Esophagus muscularis mucosa (tissue), 4 donors: ENCODE measurements around the gene C16orf82. TPM values are rescaled to one million over a fixed set of nuclear protein-coding genes. Genes with fewer than 3 reads are reported as not detected.

Experiments
- DNase-seq: peaks from one replicate; pipeline ENCODE4 v3.0.0-alpha.2; 2017; ENCODE audit errors: extremely low spot score
- H3K27ac ChIP-seq, 4 donors: fragments of 200-600 bp; sonication (generic); replicated peaks in 1 of 4; 1 replicate in 3 of 4; 2 replicates in 1 of 4; pipeline ENCODE4 v1.5.1; 2016 to 2019; ENCODE audit warnings: mild to moderate bottlenecking in 1 of 4
- H3K27me3 ChIP-seq, 4 donors: fragments of 200-600 bp; sonication (generic); one replicate each; pipeline versions ENCODE4 v1.5.1 to v1.6.0; 2016 to 2019
- H3K36me3 ChIP-seq, 4 donors: fragments of 200-600 bp; sonication (generic); one replicate each; pipeline ENCODE4 v1.5.1; 2016 to 2019
- H3K4me1 ChIP-seq, 4 donors: fragments of 200-600 bp; sonication (generic); one replicate each; pipeline ENCODE4 v1.5.1; 2016 to 2019
- H3K4me3 ChIP-seq, 4 donors: fragments of 200-600 bp; sonication (generic); 1 replicate in 2 of 4; 2 replicates in 2 of 4; pipeline ENCODE4 v1.5.1; 2016 to 2019; ENCODE audit warnings: mild to moderate bottlenecking in 4 of 4, moderate library complexity in 1 of 4
- H3K9me3 ChIP-seq, 4 donors: fragments of 200-600 bp; sonication (generic); 1 replicate in 3 of 4; 2 replicates in 1 of 4; pipeline ENCODE4 v1.5.1; 2016 to 2019
- EP300 ChIP-seq: sonication (generic); formaldehyde crosslinking; IDR thresholded peaks from one replicate; pipeline ENCODE4 v1.6.1; 2017; ENCODE audit warnings: antibody characterized with exemption
- POLR2A ChIP-seq: fragments of 450-650 bp; IDR thresholded peaks from one replicate; pipeline ENCODE4 v1.6.1; 2017; ENCODE audit warnings: antibody characterized with exemption, moderate library complexity, mild to moderate bottlenecking, low read depth
- POLR2AphosphoS5 ChIP-seq, 2 donors: sonication (generic); formaldehyde crosslinking; IDR thresholded peaks; one replicate each; pipeline ENCODE4 v1.6.1; 2017; ENCODE audit warnings: antibody characterized with exemption in 2 of 2
- WGBS: methylation state at CpG from one replicate; pipeline ENCODE4 v1.1.5; 2018; 5-methylcytosine and 5-hydroxymethylcytosine counted together
- intact Hi-C: fragments of 100-400 bp; cut with DNase I; formaldehyde crosslinking; loops from one replicate; pipeline ENCODE4 v1.15.1; 2023
- total RNA-seq, 4 donors: library from RNA; depleted of rRNA; stranded (reverse); fragments of >200 nt; gene quantifications; one replicate each; pipeline versions ENCODE4 v1.1.0 to v1.2.1, GENCODE V29; 2016
- TF ChIP-seq, protein P1 (sequence below), 3 experiments: fragments of 200-600 bp in 2 of 3; fragments of 450-650 bp in 1 of 3; sonication (generic) in 2 of 3; IDR thresholded peaks; one replicate each; pipeline ENCODE4 v1.5.1; 2017 to 2019; ENCODE audit warnings: antibody characterized with exemption in 3 of 3, mild to moderate bottlenecking in 2 of 3, moderate library complexity in 1 of 3

Gene C16orf82
- total RNA-seq, 4 donors from 2014 or later, result not detected

GRCh38 chr16:27027971-27028370 lies 38.8 kb upstream of the C16orf82 start:
- H3K4me1 ChIP-seq, result no peaks in the 10 kb centered on the region
- 66% methylated on average over 5 of the region's 7 CpGs for WGBS

GRCh38 chr16:27028591-27029110 lies 38.1 kb upstream of the C16orf82 start:
- H3K27me3 ChIP-seq, result peaks cover 0 to 4% (median 0%) of the 10 kb centered on the region in 4 donors
- H3K36me3 ChIP-seq, result no peaks in the 10 kb centered on the region
- intact Hi-C loops, result no loop called here
- TF ChIP-seq POLR2AphosphoS5 (IDR thresholded peaks at IDR 0.05) (no peak), EP300 (no peak), POLR2A (no peak)
- TF ChIP-seq, protein P1, sequence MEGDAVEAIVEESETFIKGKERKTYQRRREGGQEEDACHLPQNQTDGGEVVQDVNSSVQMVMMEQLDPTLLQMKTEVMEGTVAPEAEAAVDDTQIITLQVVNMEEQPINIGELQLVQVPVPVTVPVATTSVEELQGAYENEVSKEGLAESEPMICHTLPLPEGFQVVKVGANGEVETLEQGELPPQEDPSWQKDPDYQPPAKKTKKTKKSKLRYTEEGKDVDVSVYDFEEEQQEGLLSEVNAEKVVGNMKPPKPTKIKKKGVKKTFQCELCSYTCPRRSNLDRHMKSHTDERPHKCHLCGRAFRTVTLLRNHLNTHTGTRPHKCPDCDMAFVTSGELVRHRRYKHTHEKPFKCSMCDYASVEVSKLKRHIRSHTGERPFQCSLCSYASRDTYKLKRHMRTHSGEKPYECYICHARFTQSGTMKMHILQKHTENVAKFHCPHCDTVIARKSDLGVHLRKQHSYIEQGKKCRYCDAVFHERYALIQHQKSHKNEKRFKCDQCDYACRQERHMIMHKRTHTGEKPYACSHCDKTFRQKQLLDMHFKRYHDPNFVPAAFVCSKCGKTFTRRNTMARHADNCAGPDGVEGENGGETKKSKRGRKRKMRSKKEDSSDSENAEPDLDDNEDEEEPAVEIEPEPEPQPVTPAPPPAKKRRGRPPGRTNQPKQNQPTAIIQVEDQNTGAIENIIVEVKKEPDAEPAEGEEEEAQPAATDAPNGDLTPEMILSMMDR (IDR thresholded peaks at IDR 0.05), result no peak
- H3K27ac ChIP-seq, result no peak overlapping the region
- no peaks in the 10 kb centered on the region for H3K4me1 ChIP-seq
- H3K9me3 ChIP-seq, result no peaks in the 10 kb centered on the region
- DNase-seq, result no peak
- 88% methylated on average over 7 of the region's 7 CpGs for WGBS
- no peak overlapping the region for H3K4me3 ChIP-seq

More at GRCh38 chr16:27027971-27028370, 38.8 kb upstream of the C16orf82 start:
- Histone ChIP-seq H3K27ac (no peak overlapping the region), H3K9me3 (no peaks in the 10 kb centered on the region), H3K27me3 (peaks cover 0 to 4% (median 0%) of the 10 kb centered on the region in 4 donors), H3K4me3 (no peak overlapping the region), H3K36me3 (no peaks in the 10 kb centered on the region)
- TF ChIP-seq, protein P1 (IDR thresholded peaks at IDR 0.05), result no peak
- intact Hi-C loops, result no loop called here
- no peak for DNase-seq

DNA sequence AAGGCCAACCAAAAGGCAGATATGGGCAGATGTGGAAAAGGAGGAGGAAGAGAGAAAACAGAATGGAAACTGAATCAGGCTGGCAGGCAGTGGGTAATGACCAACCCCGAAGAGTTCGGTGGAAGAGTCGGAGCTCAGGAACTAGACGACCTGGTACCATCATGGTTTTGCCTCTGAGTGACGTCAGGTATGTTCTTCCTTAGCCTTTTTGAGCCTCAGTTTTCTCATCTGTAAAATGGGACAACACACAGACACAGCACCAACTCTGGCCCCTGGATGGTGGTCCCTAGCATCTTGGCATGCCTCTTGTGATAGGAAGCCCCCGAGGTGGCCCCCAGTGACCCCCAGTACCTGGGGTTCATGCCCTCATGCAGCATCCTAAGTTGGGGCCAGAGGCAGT lies 37.2 kb upstream of the C16orf82 start:
- Histone ChIP-seq H3K36me3 (no peaks in the 10 kb centered on the region), H3K4me1 (no peaks in the 10 kb centered on the region), H3K4me3 (no peak overlapping the region), H3K27ac (no peak overlapping the region), H3K27me3 (peaks cover 0 to 9% (median 0%) of the 10 kb centered on the region in 4 donors), H3K9me3 (no peaks in the 10 kb centered on the region)
- WGBS, result 71% methylated on average over 6 of the region's 6 CpGs
- intact Hi-C loops, result no loop called here
- TF ChIP-seq POLR2AphosphoS5 (IDR thresholded peaks at IDR 0.05) (no peak), POLR2A (no peak), EP300 (no peak)
- TF ChIP-seq, protein P1 (IDR thresholded peaks at IDR 0.05), result no peak
- DNase-seq, result no peak

DNA sequence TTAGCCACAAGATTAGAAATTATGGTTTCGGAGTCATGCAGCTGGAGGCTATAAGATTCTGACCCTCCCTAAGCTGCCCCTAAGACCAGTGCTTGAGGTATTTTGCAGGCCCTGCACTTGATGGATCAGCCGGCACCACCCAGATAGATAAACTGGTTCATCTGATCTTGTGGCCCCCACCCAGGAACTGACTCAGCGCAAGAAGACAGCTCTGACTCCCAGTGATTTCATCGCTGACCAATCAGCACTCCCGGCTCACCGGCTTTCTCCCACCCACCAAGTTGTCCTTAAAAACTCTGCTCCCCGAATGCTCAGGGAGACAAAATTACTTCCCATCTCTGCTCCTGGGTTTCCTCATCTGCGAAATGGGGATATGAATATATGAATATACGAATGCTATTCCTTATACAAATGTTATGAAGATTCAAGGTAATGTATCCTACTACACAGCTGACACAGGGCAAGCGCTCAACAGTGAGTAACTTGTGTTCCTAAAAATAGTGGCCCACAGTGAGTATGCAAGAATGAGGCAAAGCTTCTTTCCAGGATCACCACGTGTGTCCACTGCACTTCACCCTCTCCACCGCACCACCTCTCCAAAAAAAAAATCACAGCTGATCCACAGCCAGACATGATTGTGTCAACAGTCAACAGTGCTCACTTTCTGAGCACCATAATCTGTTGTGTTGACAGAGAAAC lies 33.3 kb upstream of the C16orf82 start:
- Histone ChIP-seq H3K27ac (no peak overlapping the region), H3K9me3 (no peaks in the 10 kb centered on the region), H3K4me3 (no peak overlapping the region), H3K27me3 (peaks cover 0 to 12% (median 0%) of the 10 kb centered on the region in 4 donors), H3K4me1 (no peaks in the 10 kb centered on the region), H3K36me3 (no peaks in the 10 kb centered on the region)
- TF ChIP-seq EP300, result no peak
- TF ChIP-seq, protein P1 (IDR thresholded peaks at IDR 0.05), result no peak
- TF ChIP-seq POLR2A, result no peak
- TF ChIP-seq POLR2AphosphoS5 (IDR thresholded peaks at IDR 0.05), result no peak
- WGBS, result 87% methylated on average over 12 of the region's 12 CpGs
- no peak for DNase-seq
- intact Hi-C loops, result no loop called here
